GM23338 (cell line): ENCODE results near the gene FXN. TPM values are rescaled to one million over a fixed set of nuclear protein-coding genes. Genes with fewer than 3 reads are reported as not detected.

Source experiments
- ATAC-seq: fragments of 200-7000 bp; cut with Tn5 transposase; 3 replicates; pipeline ENCODE4 v1.9.1; 2020
- DNase-seq: peaks from one replicate; pipeline ENCODE4 v3.0.0-alpha.2; 2015; ENCODE audit warnings: low spot score
- H2AFZ ChIP-seq: fragments of 200-600 bp; sonication (generic); 2 replicates; pipeline ENCODE4 v1.8.0; 2016; ENCODE audit warnings: antibody characterized with exemption, mild to moderate bottlenecking, moderate library complexity
- H3F3A ChIP-seq: fragments of 200-600 bp; sonication (generic); replicated peaks from 2 replicates; pipeline ENCODE4 v1.8.0; 2017; ENCODE audit warnings: antibody characterized with exemption, mixed run types, low read depth
- H3K27ac ChIP-seq: fragments of 200-600 bp; sonication (generic); 2 replicates; pipeline ENCODE4 v1.6.1; 2016; ENCODE audit warnings: low read depth
- H3K27me3 ChIP-seq: fragments of 200-600 bp; sonication (generic); 2 replicates; pipeline ENCODE4 v1.8.0; 2016; ENCODE audit warnings: mild to moderate bottlenecking, mixed run types, moderate library complexity; ENCODE audit not compliant: insufficient read depth
- H3K36me3 ChIP-seq: fragments of 200-600 bp; sonication (generic); 2 replicates; pipeline ENCODE4 v1.8.0; 2016; ENCODE audit warnings: mild to moderate bottlenecking; ENCODE audit not compliant: insufficient read depth
- H3K4me1 ChIP-seq: fragments of 200-600 bp; sonication (generic); 2 replicates; pipeline ENCODE4 v1.8.0; 2016; ENCODE audit warnings: mild to moderate bottlenecking, moderate library complexity; ENCODE audit not compliant: insufficient read depth
- H3K4me2 ChIP-seq: fragments of 200-600 bp; sonication (generic); 2 replicates; pipeline ENCODE4 v1.7.1; 2017; ENCODE audit warnings: mixed run types
- H3K4me3 ChIP-seq: fragments of 200-600 bp; sonication (generic); 2 replicates; pipeline ENCODE4 v1.6.1; 2016; ENCODE audit warnings: mixed run types
- H3K79me2 ChIP-seq: fragments of 200-600 bp; sonication (generic); replicated peaks from 2 replicates; pipeline ENCODE4 v1.8.0; 2017; ENCODE audit warnings: mild to moderate bottlenecking; ENCODE audit not compliant: insufficient read depth
- H3K9me2 ChIP-seq: fragments of 200-600 bp; sonication (generic); 2 replicates; pipeline ENCODE4 v1.8.0; 2017; ENCODE audit not compliant: insufficient read depth
- H4K20me1 ChIP-seq: fragments of 200-600 bp; sonication (generic); replicated peaks from 2 replicates; pipeline ENCODE4 v1.8.0; 2017; ENCODE audit warnings: mild to moderate bottlenecking; ENCODE audit not compliant: insufficient read depth
- H3K27ac Mint-ChIP-seq: 2 replicates; pipeline ENCODE4 v1.8.0; 2020; ENCODE audit warnings: inconsistent platforms, mild to moderate bottlenecking, moderate library complexity, mixed read lengths
- H3K27me3 Mint-ChIP-seq: 3 replicates; pipeline ENCODE4 v1.8.0; 2022; ENCODE audit warnings: low read depth, mild to moderate bottlenecking, moderate library complexity, mixed read lengths, inconsistent platforms; ENCODE audit not compliant: insufficient read depth, poor library complexity
- H3K36me3 Mint-ChIP-seq: 3 replicates; pipeline ENCODE4 v1.8.0; 2021; ENCODE audit warnings: low read depth, mild to moderate bottlenecking, inconsistent platforms, moderate library complexity, mixed read lengths
- H3K4me1 Mint-ChIP-seq: 3 replicates; pipeline ENCODE4 v1.8.0; 2020; ENCODE audit warnings: mild to moderate bottlenecking, inconsistent platforms, mixed read lengths
- H3K4me3 Mint-ChIP-seq: 3 replicates; pipeline ENCODE4 v1.8.0; 2021; ENCODE audit warnings: moderate library complexity, mild to moderate bottlenecking, inconsistent platforms, mixed read lengths
- H3K9me3 Mint-ChIP-seq: 3 replicates; pipeline ENCODE4 v1.8.0; 2020; ENCODE audit warnings: moderate library complexity, mild to moderate bottlenecking, inconsistent platforms, mixed read lengths
- CREB1 ChIP-seq: fragments of 250-450 bp; sonication (Bioruptor Pico); IDR thresholded peaks from 2 replicates; pipeline ENCODE4 v1.5.0; 2020; ENCODE audit warnings: low read depth, mild to moderate bottlenecking, moderate library complexity
- CTCF ChIP-seq, 2 experiments: fragments of 200-600 bp in 1 of 2; sonication (generic) in 1 of 2; conservative IDR thresholded peaks; 2 replicates each; pipeline versions ENCODE4 v1.5.1 to v1.6.1; 2016 to 2017; ENCODE audit warnings: antibody characterized with exemption in 2 of 2, low read depth in 2 of 2, mild to moderate bottlenecking in 2 of 2, moderate library complexity in 1 of 2
- ETS1 ChIP-seq: IDR thresholded peaks from 2 replicates; pipeline ENCODE4 v1.6.1; 2016; ENCODE audit warnings: antibody characterized with exemption
- EZH2 ChIP-seq: fragments of 200-600 bp; sonication (generic); IDR thresholded peaks from one replicate; pipeline ENCODE4 v1.8.0; 2017; ENCODE audit warnings: antibody characterized with exemption, mild to moderate bottlenecking, low read depth; ENCODE audit not compliant: unreplicated experiment
- EZH2phosphoT487 ChIP-seq: fragments of 200-600 bp; sonication (generic); IDR thresholded peaks from one replicate; pipeline ENCODE4 v1.8.1; 2018; ENCODE audit warnings: antibody characterized with exemption; ENCODE audit not compliant: unreplicated experiment
- JUNB ChIP-seq: IDR thresholded peaks from one replicate; pipeline ENCODE4 v1.6.1; 2016; ENCODE audit warnings: antibody characterized with exemption; ENCODE audit not compliant: unreplicated experiment
- NANOG ChIP-seq: IDR thresholded peaks from 2 replicates; pipeline ENCODE4 v1.6.1; 2016; ENCODE audit warnings: antibody characterized with exemption, borderline replicate concordance
- POLR2AphosphoS5 ChIP-seq: IDR thresholded peaks from 2 replicates; pipeline ENCODE4 v1.6.1; 2016; ENCODE audit warnings: antibody characterized with exemption, low read depth
- REST ChIP-seq: IDR thresholded peaks from one replicate; pipeline ENCODE4 v1.6.1; 2018; ENCODE audit warnings: antibody characterized with exemption; ENCODE audit not compliant: unreplicated experiment
- STAT1 ChIP-seq: IDR thresholded peaks from one replicate; pipeline ENCODE4 v1.6.1; 2016; ENCODE audit warnings: antibody characterized with exemption; ENCODE audit not compliant: unreplicated experiment
- ZNF114 ChIP-seq: fragments of 250-450 bp; sonication (Bioruptor Pico); IDR thresholded peaks from 2 replicates; pipeline ENCODE4 v1.5.0; 2020; ENCODE audit warnings: mild to moderate bottlenecking, moderate library complexity
- ZNF331 ChIP-seq: fragments of 250-450 bp; sonication (Bioruptor Pico); IDR thresholded peaks from 2 replicates; pipeline ENCODE4 v1.5.0; 2020; ENCODE audit warnings: low read depth, mild to moderate bottlenecking, moderate library complexity
- ZNF462 ChIP-seq: fragments of 250-450 bp; sonication (Bioruptor Pico); IDR thresholded peaks from 2 replicates; pipeline ENCODE4 v1.5.0; 2020; ENCODE audit warnings: mild to moderate bottlenecking, moderate library complexity
- polyA plus RNA-seq: library from polyadenylated mRNA; unstranded; fragments of >200 nt; fragmentation: Nextera tagmentation; extraction: Ambion mirVana; gene quantifications from 2 replicates; pipeline ENCODE4 v1.2.1, GENCODE V29; 2016
- total RNA-seq: library from RNA; depleted of rRNA; stranded (reverse); fragments of >200 nt; shearing (Covaris generic); gene quantifications from 2 replicates; pipeline ENCODE4 v1.2.3, GENCODE V29; 2014

Gene FXN
- total and polyA plus RNA-seq, 2 experiments from 2014 or later = 26.1 to 66.4 TPM

GRCh38 chr9:69020301-69021145 is 15.0 kb upstream of the FXN start:
- no peak overlapping the region for H3K27ac ChIP-seq
- no peak overlapping the region for H3K27ac Mint-ChIP-seq
- peaks cover 4% of the 10 kb centered on the region; the same call in 1 of the 2 replicates for H3F3A ChIP-seq
- peaks cover 4% of the 10 kb centered on the region for H3K27me3 Mint-ChIP-seq
- no peak overlapping the region for H3K4me3 ChIP-seq
- H3K4me1 ChIP-seq = peaks cover 20% of the 10 kb centered on the region
- H3K4me2 ChIP-seq = no peak overlapping the region
- TF ChIP-seq STAT1 (no peak), ETS1 (no peak), ZNF462 (CRISPR knock-in tag) (no peak), NANOG (no peak), ZNF114 (CRISPR knock-in tag) (no peak), JUNB (no peak), CREB1 (CRISPR knock-in tag) (no peak), EZH2phosphoT487 (no peak), REST (no peak), EZH2 (no peak), CTCF (conservative IDR thresholded peaks at IDR 0.05; ENCODE audit: low read depth in 2 of 2) (no peak), ZNF331 (CRISPR knock-in tag) (no peak), POLR2AphosphoS5 (no peak)
- H3K4me1 Mint-ChIP-seq = peaks cover 34% of the 10 kb centered on the region
- no peaks in the 10 kb centered on the region for H4K20me1 ChIP-seq
- no peaks in the 10 kb centered on the region for H3K79me2 ChIP-seq
- DNase-seq (no peak), ATAC-seq (no peak)
- H3K36me3 Mint-ChIP-seq = no peaks in the 10 kb centered on the region
- peak overlapping the region; percentile 69; the same call in 1 of the 2 replicates for H2AFZ ChIP-seq
- no peaks in the 10 kb centered on the region; the same call in 2 of the 3 replicates for H3K9me3 Mint-ChIP-seq
- H3K9me2 ChIP-seq = no peaks in the 10 kb centered on the region; the same call in 1 of the 2 replicates
- no peaks in the 10 kb centered on the region for H3K36me3 ChIP-seq
- no peaks in the 10 kb centered on the region for H3K27me3 ChIP-seq
- H3K4me3 Mint-ChIP-seq = no peak overlapping the region
